OCI-LY3 (cell line): ENCODE data around the gene OGFOD2.
A peak's percentile ranks its signal among the peaks of the same experiment; 100 is the strongest.

Source experiments
- H2AFZ ChIP-seq: fragments of 200-600, 300-600 bp; shearing (Covaris generic); 2 replicates; pipeline ENCODE4 v1.6.0; 2014; ENCODE audit warnings: antibody characterized with exemption, low read depth, low read length
- H3K27ac ChIP-seq: fragments of 200-600, 300-600 bp; sonication (generic); 2 replicates; pipeline ENCODE4 v1.5.1; 2014; ENCODE audit warnings: mild to moderate bottlenecking, low read length, moderate library complexity, mixed read lengths
- H3K27me3 ChIP-seq: fragments of 200-600, 300-600 bp; sonication (generic); 2 replicates; pipeline ENCODE4 v1.6.1; 2014; ENCODE audit warnings: low read depth, low read length, mixed read lengths
- H3K36me3 ChIP-seq: fragments of 200-600, 300-600 bp; sonication (generic); replicated peaks from 2 replicates; pipeline ENCODE3; 2014; ENCODE audit warnings: low read depth, low read length, mixed read lengths
- H3K4me1 ChIP-seq: fragments of 300-600, 200-600 bp; sonication (generic); 2 replicates; pipeline ENCODE4 v1.6.1; 2014; ENCODE audit warnings: low read length, mixed read lengths
- H3K4me2 ChIP-seq: fragments of 200-600, 300-600 bp; sonication (generic); 2 replicates; pipeline ENCODE4 v1.6.1; 2014; ENCODE audit warnings: low read length, mixed read lengths
- H3K4me3 ChIP-seq: fragments of 300-600, 200-600 bp; sonication (generic); 2 replicates; pipeline ENCODE4 v1.5.1; 2014; ENCODE audit warnings: antibody characterized with exemption, mild to moderate bottlenecking, low read length, moderate library complexity
- H3K79me2 ChIP-seq: fragments of 300-600, 200-600 bp; shearing (Covaris generic); 2 replicates; pipeline ENCODE4 v1.6.1; 2014; ENCODE audit warnings: mild to moderate bottlenecking, low read length, mixed read lengths
- H3K9ac ChIP-seq: fragments of 300-600, 200-600 bp; shearing (Covaris generic); 2 replicates; pipeline ENCODE4 v1.6.0; 2014; ENCODE audit warnings: mild to moderate bottlenecking, low read length, moderate library complexity
- H3K9me3 ChIP-seq: fragments of 200-600, 300-600 bp; shearing (Covaris generic); 2 replicates; pipeline ENCODE4 v1.6.1; 2014; ENCODE audit warnings: low read length, mixed read lengths; ENCODE audit not compliant: insufficient read depth
- H4K20me1 ChIP-seq: fragments of 200-600, 300-600 bp; sonication (generic); 2 replicates; pipeline ENCODE4 v1.6.1; 2016; ENCODE audit warnings: low read length, mixed read lengths; ENCODE audit not compliant: insufficient read depth
- CTCF ChIP-seq: fragments of 200-600, 300-600 bp; sonication (generic); IDR thresholded peaks from 2 replicates; pipeline ENCODE4 v1.5.1; 2014; ENCODE audit warnings: antibody characterized with exemption, low read length, low read depth
- EZH2phosphoT487 ChIP-seq: fragments of 200-600 bp; shearing (Covaris generic); IDR thresholded peaks from 2 replicates; pipeline ENCODE4 v1.6.1; 2018; ENCODE audit warnings: antibody characterized with exemption, mixed run types, low read depth

OGFOD2 gene

GRCh38 chr12:122951979-122952892, 22.8 kb upstream of the OGFOD2 start:
- Histone ChIP-seq H3K79me2 (no peaks in the 10 kb centered on the region), H3K36me3 (no peaks in the 10 kb centered on the region), H2AFZ (no peak overlapping the region), H3K9me3 (no peaks in the 10 kb centered on the region), H3K4me1 (peaks cover 5% of the 10 kb centered on the region; the same call in 1 of the 2 replicates), H3K4me2 (no peak overlapping the region), H4K20me1 (no peaks in the 10 kb centered on the region), H3K27ac (no peak overlapping the region), H3K27me3 (peaks cover 6% of the 10 kb centered on the region; the same call in 1 of the 2 replicates), H3K4me3 (no peak overlapping the region), H3K9ac (no peak overlapping the region)
- TF ChIP-seq EZH2phosphoT487 (no peak), CTCF (peak; percentile 92)

- peaks cover 6% of the 10 kb centered on the region; the same call in 1 of the 2 replicates for H3K27me3 ChIP-seq
- H3K9me3 ChIP-seq = no peaks in the 10 kb centered on the region
- no peaks in the 10 kb centered on the region for H4K20me1 ChIP-seq
- no peak overlapping the region for H3K4me2 ChIP-seq
- no peak overlapping the region for H3K9ac ChIP-seq
- H3K36me3 ChIP-seq = no peaks in the 10 kb centered on the region
- no peaks in the 10 kb centered on the region for H3K79me2 ChIP-seq
- H2AFZ ChIP-seq = no peak overlapping the region
- no peak overlapping the region for H3K4me3 ChIP-seq
- H3K27ac ChIP-seq = no peak overlapping the region
- TF ChIP-seq EZH2phosphoT487 (no peak), CTCF (no peak)
- H3K4me1 ChIP-seq = peaks cover 5% of the 10 kb centered on the region; the same call in 1 of the 2 replicates
Measured at GRCh38 chr12:122955156-122955555, 19.9 kb upstream of the OGFOD2 start.

GRCh38 chr12:122956035-122956434, 19.0 kb upstream of the OGFOD2 start:
- H2AFZ ChIP-seq = no peak overlapping the region

More at GRCh38 chr12:122956035-122956434, 19.0 kb upstream of the OGFOD2 start:
- H3K9me3 ChIP-seq = no peaks in the 10 kb centered on the region
- H3K9ac ChIP-seq = no peak overlapping the region
- H3K4me2 ChIP-seq = no peak overlapping the region
- H4K20me1 ChIP-seq = no peaks in the 10 kb centered on the region
- peaks cover 5% of the 10 kb centered on the region; the same call in 1 of the 2 replicates for H3K4me1 ChIP-seq
- no peaks in the 10 kb centered on the region for H3K79me2 ChIP-seq
- H3K27ac ChIP-seq = no peak overlapping the region
- no peak overlapping the region for H3K4me3 ChIP-seq
- peaks cover 6% of the 10 kb centered on the region; the same call in 1 of the 2 replicates for H3K27me3 ChIP-seq
- no peaks in the 10 kb centered on the region for H3K36me3 ChIP-seq
- no peak for TF ChIP-seq CTCF
- TF ChIP-seq EZH2phosphoT487 = no peak
